ENCODE measurements around the gene ATF7IP. TPM values are rescaled to one million over a fixed set of nuclear protein-coding genes. Genes with fewer than 3 reads are reported as not detected.
A peak's percentile ranks its signal among the peaks of the same experiment; 100 is the strongest.

The ATF7IP gene
- total and polyA plus RNA-seq, 5 experiments from 2014 or later: 70.6 to 174 (median 84.9) TPM

- Mint-ChIP-seq H3K27me3 (peaks cover 0 to 5% (median 2%) of the 10 kb centered on the region in 5 donors), H3K27ac (no peak overlapping the region), H3K4me1 (no peaks in the 10 kb centered on the region), H3K36me3 (peaks cover 0 to 1% (median 0%) of the 10 kb centered on the region in 3 donors), H3K4me3 (no peak overlapping the region), H3K9me3 (no peaks in the 10 kb centered on the region)
- POLR2A ChIA-PET: no interaction called here
- ATAC-seq: no peak
- DNase-seq: no peak
Observed at GRCh38 chr12:14510574-14510973, 145.1 kb downstream of the ATF7IP start.

DNA sequence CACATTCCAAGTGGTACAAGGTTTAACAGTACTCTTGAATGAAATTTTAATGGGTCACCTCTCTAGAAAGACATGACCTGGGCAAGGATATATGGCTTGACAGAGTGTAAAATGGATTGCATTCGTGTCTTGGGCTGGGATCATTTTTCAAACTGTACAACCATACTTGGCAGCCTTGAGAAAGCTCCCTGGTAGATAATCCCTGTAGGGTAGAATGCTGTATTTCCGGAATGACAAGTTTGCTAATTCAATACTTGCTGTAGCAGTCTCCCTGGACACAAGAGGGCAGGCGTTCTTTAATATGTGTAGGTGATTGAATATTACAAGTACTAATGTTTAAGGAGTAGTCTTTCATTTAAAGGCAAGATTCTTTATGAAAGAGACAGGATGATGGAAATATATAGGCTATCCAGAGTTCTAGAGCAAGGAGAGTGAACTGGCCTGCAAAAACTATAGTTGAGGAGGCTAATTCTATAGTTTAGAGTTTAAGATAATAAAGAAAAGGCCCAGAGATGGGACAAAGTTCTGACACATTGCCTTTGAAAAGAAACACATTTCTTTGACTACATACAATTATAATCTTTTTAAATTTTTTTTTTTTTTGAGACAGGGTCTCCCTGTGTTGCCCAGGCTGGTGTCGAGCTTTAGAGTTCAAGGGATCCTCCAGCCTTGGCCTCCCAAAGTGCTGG, 148.8 kb downstream of the ATF7IP start:
- no peak for ATAC-seq
- Mint-ChIP-seq H3K4me1 (no peaks in the 10 kb centered on the region), H3K27ac (no peak overlapping the region), H3K4me3 (no peak overlapping the region), H3K27me3 (peaks cover 0 to 9% (median 8%) of the 10 kb centered on the region in 5 donors), H3K36me3 (peaks cover 0 to 2% (median 0%) of the 10 kb centered on the region in 3 donors), H3K9me3 (peaks cover 0 to 4% (median 0%) of the 10 kb centered on the region in 9 donors)
- POLR2A ChIA-PET: no interaction called here
- peak in 1 of 10 donors; percentile 11 for DNase-seq

GRCh38 chr12:14514946-14515345, 149.5 kb downstream of the ATF7IP start:
- no peaks in the 10 kb centered on the region for H3K4me1 Mint-ChIP-seq
- H3K36me3 Mint-ChIP-seq: peaks cover 0 to 5% (median 2%) of the 10 kb centered on the region in 3 donors
- no peak overlapping the region for H3K27ac Mint-ChIP-seq
- POLR2A ChIA-PET: no interaction called here
- no peak overlapping the region for H3K4me3 Mint-ChIP-seq
- peaks cover 0 to 10% (median 4%) of the 10 kb centered on the region in 9 donors for H3K9me3 Mint-ChIP-seq
- ATAC-seq (no peak), DNase-seq (no peak)
- H3K27me3 Mint-ChIP-seq: peaks cover 0 to 9% (median 8%) of the 10 kb centered on the region in 5 donors

- no peak for ATAC-seq
- no peak for DNase-seq
- Mint-ChIP-seq H3K4me1 (no peaks in the 10 kb centered on the region), H3K27me3 (peaks cover 0 to 4% (median 3%) of the 10 kb centered on the region in 5 donors), H3K27ac (no peak overlapping the region), H3K9me3 (peaks cover 26 to 67% (median 49%) of the 10 kb centered on the region in 9 donors), H3K4me3 (no peak overlapping the region), H3K36me3 (peaks cover 0 to 55% (median 27%) of the 10 kb centered on the region in 3 donors)
- POLR2A ChIA-PET: no interaction called here
Observed at GRCh38 chr12:14521822-14522221, 156.3 kb downstream of the ATF7IP start.

GRCh38 chr12:14525964-14526363, 160.5 kb downstream of the ATF7IP start:
- peaks cover 22 to 49% (median 41%) of the 10 kb centered on the region in 9 donors for H3K9me3 Mint-ChIP-seq
- H3K36me3 Mint-ChIP-seq: peaks cover 0 to 42% (median 25%) of the 10 kb centered on the region in 3 donors
- POLR2A ChIA-PET: no interaction called here
- H3K4me3 Mint-ChIP-seq: no peak overlapping the region
- H3K4me1 Mint-ChIP-seq: no peaks in the 10 kb centered on the region
- H3K27ac Mint-ChIP-seq: no peak overlapping the region
- peaks cover 0 to 4% (median 1%) of the 10 kb centered on the region in 5 donors for H3K27me3 Mint-ChIP-seq
- no peak for ATAC-seq
- DNase-seq: no peak

DNA sequence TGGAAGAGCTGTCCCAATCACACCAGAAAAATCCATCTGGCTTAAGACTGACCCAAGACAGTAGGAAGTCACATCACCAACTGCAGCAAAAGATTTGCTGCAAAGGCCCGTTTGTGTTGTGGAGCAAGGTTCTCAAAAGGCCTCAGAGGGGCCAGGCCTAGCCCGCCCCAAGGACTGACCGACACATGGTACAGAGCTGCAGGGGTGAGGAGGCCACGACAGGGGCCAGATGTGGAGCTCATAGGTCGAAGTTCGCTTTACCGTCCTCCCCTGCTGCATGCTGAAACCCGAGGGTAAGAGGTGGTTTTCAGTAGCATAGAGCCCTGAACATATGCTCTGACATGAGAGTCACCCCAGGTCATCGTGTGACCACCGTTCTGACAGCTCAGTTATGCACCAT, 166.7 kb downstream of the ATF7IP start:
- H3K27me3 Mint-ChIP-seq: peaks cover 0 to 3% (median 0%) of the 10 kb centered on the region in 5 donors
- no peak overlapping the region for H3K4me3 Mint-ChIP-seq
- DNase-seq: no peak
- peaks cover 0 to 4% (median 0%) of the 10 kb centered on the region in 9 donors for H3K9me3 Mint-ChIP-seq
- no peak overlapping the region for H3K27ac Mint-ChIP-seq
- no peak for ATAC-seq
- no peaks in the 10 kb centered on the region for H3K4me1 Mint-ChIP-seq
- H3K36me3 Mint-ChIP-seq: no peaks in the 10 kb centered on the region
- POLR2A ChIA-PET: no interaction called here

- POLR2A ChIA-PET: no interaction called here
- no peak overlapping the region for H3K27ac Mint-ChIP-seq
- H3K9me3 Mint-ChIP-seq: peaks cover 0 to 4% (median 0%) of the 10 kb centered on the region in 9 donors
- H3K4me1 Mint-ChIP-seq: no peaks in the 10 kb centered on the region
- H3K36me3 Mint-ChIP-seq: no peaks in the 10 kb centered on the region
- DNase-seq (no peak), ATAC-seq (no peak)
- peaks cover 0 to 5% (median 2%) of the 10 kb centered on the region in 5 donors for H3K27me3 Mint-ChIP-seq
- no peak overlapping the region for H3K4me3 Mint-ChIP-seq
Observed at GRCh38 chr12:14537088-14537487, 171.6 kb downstream of the ATF7IP start.

DNA sequence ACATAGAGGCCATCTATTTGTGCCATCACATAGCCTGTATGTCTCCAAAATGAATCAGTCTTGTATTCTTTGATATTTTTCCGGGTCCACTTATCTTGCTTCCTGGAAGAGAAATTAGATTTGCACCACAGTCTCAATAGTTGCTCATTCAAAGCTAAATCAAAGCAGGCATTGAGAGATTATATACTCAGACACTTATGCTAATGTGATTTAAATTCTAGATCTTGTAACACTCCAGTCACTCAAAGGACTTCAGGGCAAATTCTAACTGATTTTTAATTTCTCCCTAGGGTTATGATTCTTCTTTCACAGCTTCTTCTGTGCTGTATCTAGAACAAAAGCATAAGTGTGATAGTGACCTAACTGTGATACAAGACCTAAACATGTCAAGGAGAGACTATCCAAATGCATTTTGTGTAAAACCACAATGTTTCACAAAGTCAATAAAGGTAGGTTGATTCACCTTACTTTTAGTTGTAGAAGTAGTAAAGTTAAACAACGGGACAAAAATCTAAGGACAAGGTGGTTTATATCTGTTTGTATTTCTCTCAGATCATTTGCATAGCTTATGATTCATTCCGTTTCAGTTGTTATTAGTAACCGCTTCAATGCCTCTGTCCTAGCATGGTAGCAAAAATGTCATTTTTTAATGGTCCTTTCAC, 175.4 kb downstream of the ATF7IP start:
- Mint-ChIP-seq H3K4me3 (no peak overlapping the region), H3K9me3 (no peaks in the 10 kb centered on the region), H3K36me3 (no peaks in the 10 kb centered on the region), H3K27me3 (peaks cover 0 to 5% (median 0%) of the 10 kb centered on the region in 5 donors), H3K4me1 (no peaks in the 10 kb centered on the region), H3K27ac (peak overlapping the region in 1 of 10 donors; percentile 0)
- POLR2A ChIA-PET: no interaction called here
- DNase-seq: no peak
- ATAC-seq: no peak

DNA sequence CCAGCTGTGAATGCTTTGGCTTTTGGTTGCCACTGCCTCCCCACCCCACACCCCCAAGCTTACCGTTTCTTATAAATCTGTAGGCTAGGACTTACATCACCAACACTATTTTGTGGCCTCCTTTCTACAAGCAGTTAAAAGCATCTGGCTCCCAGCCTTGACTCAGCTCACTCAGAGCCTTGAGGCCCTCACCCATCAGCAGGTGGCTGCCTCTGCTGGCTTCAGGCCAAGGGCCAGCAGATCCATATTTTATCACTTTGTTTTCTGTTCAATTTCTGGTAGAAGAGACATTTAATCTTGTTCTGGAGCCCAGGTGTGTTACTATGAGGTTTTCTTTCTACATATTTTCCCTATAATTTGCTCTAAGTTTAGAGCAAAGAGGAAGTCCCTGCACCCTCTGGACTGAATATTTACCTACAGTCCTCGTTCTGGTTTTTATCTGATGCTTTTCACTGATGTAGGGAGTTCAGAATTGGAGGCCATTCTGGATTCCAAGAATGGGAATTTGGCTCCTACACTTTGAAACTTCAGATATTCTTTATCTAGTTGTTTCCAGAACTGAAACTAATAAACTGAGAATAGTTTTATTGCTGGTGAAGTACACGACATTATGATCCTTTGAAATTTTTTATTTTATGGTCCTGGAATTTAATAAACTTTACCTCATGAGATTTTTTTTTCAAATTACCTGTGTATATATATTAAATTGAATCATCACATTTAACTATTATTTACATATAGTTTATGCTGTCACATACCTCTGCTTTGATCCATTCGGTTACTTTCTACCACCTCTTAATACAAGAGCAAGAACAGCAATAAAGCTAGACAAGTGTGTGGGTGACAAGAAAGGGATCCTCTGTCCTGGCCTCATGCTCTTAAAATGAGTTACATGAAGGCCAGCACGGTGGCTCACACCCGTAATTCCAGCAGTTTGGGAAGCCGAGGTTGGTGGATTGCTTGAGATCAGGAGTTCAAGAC, 180.0 kb downstream of the ATF7IP start:
- Mint-ChIP-seq H3K9me3 (peaks cover 0 to 4% (median 0%) of the 10 kb centered on the region in 9 donors), H3K27ac (no peak overlapping the region), H3K4me1 (no peaks in the 10 kb centered on the region), H3K27me3 (peaks cover 0 to 11% (median 4%) of the 10 kb centered on the region in 5 donors), H3K4me3 (no peak overlapping the region), H3K36me3 (peaks cover 0 to 5% (median 0%) of the 10 kb centered on the region in 3 donors)
- POLR2A ChIA-PET: no interaction called here
- ATAC-seq (no peak), DNase-seq (no peak)

DNA sequence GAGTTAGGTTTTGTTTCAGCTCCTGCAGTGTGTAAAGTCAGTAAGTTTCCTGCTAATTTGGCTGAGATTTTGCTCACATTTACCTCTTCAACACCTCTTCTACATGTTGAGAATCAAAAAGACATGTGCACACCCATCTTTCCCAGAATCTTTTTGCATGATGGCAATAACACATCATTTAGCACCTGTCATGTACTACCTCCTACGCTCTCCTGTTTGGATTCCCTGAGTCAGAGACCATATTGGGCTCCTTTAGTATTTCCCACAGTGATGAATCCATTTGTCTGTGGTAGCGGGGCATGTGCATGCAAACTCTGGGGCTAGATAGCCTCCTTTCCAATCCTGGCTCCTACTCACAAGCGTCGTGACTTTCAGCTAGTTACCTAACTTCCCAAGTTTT, 182.1 kb downstream of the ATF7IP start:
- H3K36me3 Mint-ChIP-seq: peaks cover 0 to 5% (median 0%) of the 10 kb centered on the region in 3 donors
- POLR2A ChIA-PET: interaction anchor here (0.7 kb wide), 1 partner anchor 207 kb away, joined by 3 read pairs; no protein-coding TSS in a partner anchor

GRCh38 chr12:14548609-14549008, 183.1 kb downstream of the ATF7IP start:
- no peak overlapping the region for H3K4me3 Mint-ChIP-seq
- no peaks in the 10 kb centered on the region for H3K4me1 Mint-ChIP-seq
- ATAC-seq (no peak), DNase-seq (no peak)
- peaks cover 0 to 14% (median 5%) of the 10 kb centered on the region in 5 donors for H3K27me3 Mint-ChIP-seq
- no peak overlapping the region for H3K27ac Mint-ChIP-seq
- POLR2A ChIA-PET: no interaction called here
- H3K36me3 Mint-ChIP-seq: peaks cover 0 to 5% (median 0%) of the 10 kb centered on the region in 3 donors
- peaks cover 0 to 4% (median 0%) of the 10 kb centered on the region in 9 donors for H3K9me3 Mint-ChIP-seq

More for the DNA sequence above, 182.1 kb downstream of the ATF7IP start:
- Mint-ChIP-seq H3K4me3 (no peak overlapping the region), H3K27ac (no peak overlapping the region), H3K27me3 (peaks cover 0 to 11% (median 4%) of the 10 kb centered on the region in 5 donors), H3K9me3 (peaks cover 0 to 4% (median 0%) of the 10 kb centered on the region in 9 donors), H3K4me1 (no peaks in the 10 kb centered on the region)
- no peak for ATAC-seq
- no peak for DNase-seq
